K562 (cell line): ENCODE results near the gene ATE1. TPM values are rescaled to one million over a fixed set of nuclear protein-coding genes. Genes with fewer than 3 reads are reported as not detected.

Experiments used
- ETS2 ChIP-seq: IDR thresholded peaks from 2 replicates; pipeline ENCODE4 v1.6.1; 2016; ENCODE audit warnings: borderline replicate concordance, missing genetic modification characterization, mild to moderate bottlenecking, moderate library complexity, missing compliant biosample characterization; ENCODE audit not compliant: poor library complexity, severe bottlenecking
- HDAC8 ChIP-seq: fragments of 450-650 bp; IDR thresholded peaks from 2 replicates; pipeline ENCODE4 v1.6.1; 2016; ENCODE audit warnings: mild to moderate bottlenecking, missing genetic modification characterization, moderate library complexity, missing compliant biosample characterization
- HIVEP1 ChIP-seq: fragments of 250-450 bp; sonication (Bioruptor Pico); IDR thresholded peaks from 2 replicates; pipeline ENCODE4 v1.4.0; 2020; ENCODE audit warnings: mild to moderate bottlenecking
- NEUROD1 ChIP-seq: fragments of 150-350 bp; IDR thresholded peaks from 2 replicates; pipeline ENCODE4 v1.6.1; 2014; ENCODE audit warnings: borderline replicate concordance, low read length, low read depth; ENCODE audit not compliant: partially characterized antibody
- NFE2 ChIP-seq: IDR thresholded peaks from 2 replicates; pipeline ENCODE4 v1.6.1; 2014; ENCODE audit warnings: antibody characterized with exemption, low read depth
- PHB2 ChIP-seq: fragments of 450-650 bp; IDR thresholded peaks from 2 replicates; pipeline ENCODE4 v1.6.1; 2017; ENCODE audit warnings: low read depth
- POLR2A ChIP-seq: fragments of 450-650 bp; conservative IDR thresholded peaks from 2 replicates; pipeline ENCODE4 v1.6.1; 2016
- RBM22 ChIP-seq: fragments of 200-400 bp; formaldehyde crosslinking; IDR thresholded peaks from 2 replicates; pipeline ENCODE4 v1.6.1; 2018; ENCODE audit warnings: low read length, low read depth; ENCODE audit not compliant: poor library complexity, severe bottlenecking
- SIN3B ChIP-seq: fragments of 450-650 bp; IDR thresholded peaks from 2 replicates; pipeline ENCODE4 v1.6.1; 2017; ENCODE audit warnings: low read depth, mild to moderate bottlenecking, moderate library complexity
- SLC30A9 ChIP-seq: fragments of 250-450 bp; sonication (Bioruptor Pico); IDR thresholded peaks from 2 replicates; pipeline ENCODE4 v1.8.0; 2022; ENCODE audit warnings: mild to moderate bottlenecking, moderate library complexity
- SNIP1 ChIP-seq: fragments of 450-650 bp; IDR thresholded peaks from 2 replicates; pipeline ENCODE4 v1.7.1; 2017; ENCODE audit warnings: low read depth, mild to moderate bottlenecking
- TAF9B ChIP-seq: fragments of 450-650 bp; IDR thresholded peaks from 2 replicates; pipeline ENCODE4 v1.6.1; 2018; ENCODE audit warnings: mild to moderate bottlenecking; ENCODE audit not compliant: partially characterized antibody
- TSC22D4 ChIP-seq: fragments of 450-650 bp; IDR thresholded peaks from 2 replicates; pipeline ENCODE4 v1.6.1; 2016; ENCODE audit warnings: missing genetic modification characterization, missing biosample characterization, control low read depth
- XRCC4 ChIP-seq: IDR thresholded peaks from one replicate; pipeline ENCODE4 v1.6.1; 2011; ENCODE audit not compliant: insufficient read depth, insufficient read length; ENCODE audit errors: extremely low read depth
- ZNF561 ChIP-seq: fragments of 450-650 bp; formaldehyde crosslinking; conservative IDR thresholded peaks from 2 replicates; pipeline ENCODE4 v1.4.0; 2020; ENCODE audit warnings: mild to moderate bottlenecking, moderate library complexity
- polyA plus RNA-seq, 8 experiments: library from polyadenylated mRNA; depleted of rRNA in 4 of 8; stranded (reverse) in 5 of 8; unstranded in 3 of 8; fragments of >200 nt; fragmentation: Nextera tagmentation in 2 of 8; fragmentation: Illumina TruSeq in 1 of 8; extraction: Ambion mirVana in 2 of 8; extraction: Trizol in 1 of 8; gene quantifications; 2 replicates each; pipeline versions ENCODE4 v1.2.1 to v1.2.3, GENCODE V29; 2011 to 2014; ENCODE audit warnings: inconsistent platforms in 1 of 8, missing spikeins in 1 of 8
- total RNA-seq, 7 experiments: library from RNA; depleted of rRNA in 6 of 7; stranded (reverse); fragments of >200 nt in 6 of 7; fragmentation: Illumina TruSeq in 2 of 7; extraction: Trizol in 2 of 7; gene quantifications; 2 replicates each; pipeline versions ENCODE4 v1.2.1 to v1.2.3, GENCODE V29; 2011 to 2021; ENCODE audit warnings: low replicate concordance in 1 of 7
- TF ChIP-seq, protein P1 (sequence below): sonication (generic); formaldehyde crosslinking; IDR thresholded peaks from 2 replicates; pipeline ENCODE4 v1.8.1; 2022; ENCODE audit warnings: missing genetic modification reagents
- TF ChIP-seq, protein P2 (sequence below): fragments of 200-800 bp; sonication (Bioruptor generic); IDR thresholded peaks from 2 replicates; pipeline ENCODE4 v1.6.1; 2017; ENCODE audit warnings: missing genetic modification characterization, missing compliant biosample characterization
- TF ChIP-seq, protein P3 (sequence below): sonication (generic); formaldehyde crosslinking; IDR thresholded peaks from 2 replicates; pipeline ENCODE4 v1.8.0; 2022; ENCODE audit warnings: mild to moderate bottlenecking, missing genetic modification reagents, borderline replicate concordance
- TF ChIP-seq, protein P4 (sequence below), 2 experiments: fragments of 250-450 bp in 1 of 2; fragments of 450-650 bp in 1 of 2; sonication (Bioruptor Pico) in 1 of 2; IDR thresholded peaks; 2 replicates each; pipeline versions ENCODE4 v1.6.1 to v1.8.0; 2016 to 2021; ENCODE audit warnings: mild to moderate bottlenecking in 2 of 2, moderate library complexity in 2 of 2, missing compliant biosample characterization in 1 of 2, missing genetic modification characterization in 1 of 2
- TF ChIP-seq, protein P5 (sequence below): sonication (generic); IDR thresholded peaks from 2 replicates; pipeline ENCODE4 v1.6.1; 2016

Gene ATE1
- total and polyA plus RNA-seq, 9 of the 15 experiments (the other 6 are each of a cell fraction or from before 2014, with no cell fraction given), result 3.0 to 14.2 (median 8.8) TPM

GRCh38 chr10:121927841-121928527 is at the start of gene ATE1 (continued):
- TF ChIP-seq SIN3B (no peak; the same call in 1 of the 2 replicates), TSC22D4 (tag) (no peak), RBM22 (no peak), PHB2 (no peak), TAF9B (peak; percentile 37), ETS2 (tag) (no peak), ZNF561 (CRISPR knock-in tag) (no peak), POLR2A (peak; percentile 82), HIVEP1 (CRISPR knock-in tag) (no peak), NFE2 (no peak), SLC30A9 (no peak), SNIP1 (no peak), XRCC4 (no peak), HDAC8 (tag) (no peak), NEUROD1 (peak; percentile 4)
- TF ChIP-seq, protein P1, sequence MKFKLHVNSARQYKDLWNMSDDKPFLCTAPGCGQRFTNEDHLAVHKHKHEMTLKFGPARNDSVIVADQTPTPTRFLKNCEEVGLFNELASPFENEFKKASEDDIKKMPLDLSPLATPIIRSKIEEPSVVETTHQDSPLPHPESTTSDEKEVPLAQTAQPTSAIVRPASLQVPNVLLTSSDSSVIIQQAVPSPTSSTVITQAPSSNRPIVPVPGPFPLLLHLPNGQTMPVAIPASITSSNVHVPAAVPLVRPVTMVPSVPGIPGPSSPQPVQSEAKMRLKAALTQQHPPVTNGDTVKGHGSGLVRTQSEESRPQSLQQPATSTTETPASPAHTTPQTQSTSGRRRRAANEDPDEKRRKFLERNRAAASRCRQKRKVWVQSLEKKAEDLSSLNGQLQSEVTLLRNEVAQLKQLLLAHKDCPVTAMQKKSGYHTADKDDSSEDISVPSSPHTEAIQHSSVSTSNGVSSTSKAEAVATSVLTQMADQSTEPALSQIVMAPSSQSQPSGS (CRISPR knock-in tag), result no peak
- TF ChIP-seq, protein P2, sequence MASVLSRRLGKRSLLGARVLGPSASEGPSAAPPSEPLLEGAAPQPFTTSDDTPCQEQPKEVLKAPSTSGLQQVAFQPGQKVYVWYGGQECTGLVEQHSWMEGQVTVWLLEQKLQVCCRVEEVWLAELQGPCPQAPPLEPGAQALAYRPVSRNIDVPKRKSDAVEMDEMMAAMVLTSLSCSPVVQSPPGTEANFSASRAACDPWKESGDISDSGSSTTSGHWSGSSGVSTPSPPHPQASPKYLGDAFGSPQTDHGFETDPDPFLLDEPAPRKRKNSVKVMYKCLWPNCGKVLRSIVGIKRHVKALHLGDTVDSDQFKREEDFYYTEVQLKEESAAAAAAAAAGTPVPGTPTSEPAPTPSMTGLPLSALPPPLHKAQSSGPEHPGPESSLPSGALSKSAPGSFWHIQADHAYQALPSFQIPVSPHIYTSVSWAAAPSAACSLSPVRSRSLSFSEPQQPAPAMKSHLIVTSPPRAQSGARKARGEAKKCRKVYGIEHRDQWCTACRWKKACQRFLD (CRISPR knock-in tag), result no peak; the same call in 1 of the 2 replicates
- TF ChIP-seq, protein P3, sequence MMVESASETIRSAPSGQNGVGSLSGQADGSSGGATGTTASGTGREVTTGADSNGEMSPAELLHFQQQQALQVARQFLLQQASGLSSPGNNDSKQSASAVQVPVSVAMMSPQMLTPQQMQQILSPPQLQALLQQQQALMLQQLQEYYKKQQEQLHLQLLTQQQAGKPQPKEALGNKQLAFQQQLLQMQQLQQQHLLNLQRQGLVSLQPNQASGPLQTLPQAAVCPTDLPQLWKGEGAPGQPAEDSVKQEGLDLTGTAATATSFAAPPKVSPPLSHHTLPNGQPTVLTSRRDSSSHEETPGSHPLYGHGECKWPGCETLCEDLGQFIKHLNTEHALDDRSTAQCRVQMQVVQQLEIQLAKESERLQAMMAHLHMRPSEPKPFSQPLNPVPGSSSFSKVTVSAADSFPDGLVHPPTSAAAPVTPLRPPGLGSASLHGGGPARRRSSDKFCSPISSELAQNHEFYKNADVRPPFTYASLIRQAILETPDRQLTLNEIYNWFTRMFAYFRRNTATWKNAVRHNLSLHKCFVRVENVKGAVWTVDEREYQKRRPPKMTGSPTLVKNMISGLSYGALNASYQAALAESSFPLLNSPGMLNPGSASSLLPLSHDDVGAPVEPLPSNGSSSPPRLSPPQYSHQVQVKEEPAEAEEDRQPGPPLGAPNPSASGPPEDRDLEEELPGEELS (CRISPR knock-in tag), result no peak
- TF ChIP-seq, protein P4, sequence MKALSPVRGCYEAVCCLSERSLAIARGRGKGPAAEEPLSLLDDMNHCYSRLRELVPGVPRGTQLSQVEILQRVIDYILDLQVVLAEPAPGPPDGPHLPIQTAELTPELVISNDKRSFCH (CRISPR knock-in tag; IDR thresholded peaks at IDR 0.05), result no peak
- TF ChIP-seq, protein P4 (tag; IDR thresholded peaks at IDR 0.05), result peak; percentile 27; the same call in 1 of the 2 replicates
- TF ChIP-seq, protein P5, sequence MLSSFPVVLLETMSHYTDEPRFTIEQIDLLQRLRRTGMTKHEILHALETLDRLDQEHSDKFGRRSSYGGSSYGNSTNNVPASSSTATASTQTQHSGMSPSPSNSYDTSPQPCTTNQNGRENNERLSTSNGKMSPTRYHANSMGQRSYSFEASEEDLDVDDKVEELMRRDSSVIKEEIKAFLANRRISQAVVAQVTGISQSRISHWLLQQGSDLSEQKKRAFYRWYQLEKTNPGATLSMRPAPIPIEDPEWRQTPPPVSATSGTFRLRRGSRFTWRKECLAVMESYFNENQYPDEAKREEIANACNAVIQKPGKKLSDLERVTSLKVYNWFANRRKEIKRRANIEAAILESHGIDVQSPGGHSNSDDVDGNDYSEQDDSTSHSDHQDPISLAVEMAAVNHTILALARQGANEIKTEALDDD, result no peak
